ENCODE measurements around the gene DEGS2.

GRCh38 chr14:100132161-100132902 lies 27.1 kb downstream of the DEGS2 start:
- no peak for TF ChIP-seq EZH2 (IDR thresholded peaks at IDR 0.05; ENCODE audit: insufficient read depth, poor library complexity, severe bottlenecking)
- no peak for TF ChIP-seq EZH2phosphoT487 (IDR thresholded peaks at IDR 0.05; ENCODE audit: insufficient read depth, low read depth)
